ENCODE results near the gene ARMC6.

The ARMC6 gene

DNA sequence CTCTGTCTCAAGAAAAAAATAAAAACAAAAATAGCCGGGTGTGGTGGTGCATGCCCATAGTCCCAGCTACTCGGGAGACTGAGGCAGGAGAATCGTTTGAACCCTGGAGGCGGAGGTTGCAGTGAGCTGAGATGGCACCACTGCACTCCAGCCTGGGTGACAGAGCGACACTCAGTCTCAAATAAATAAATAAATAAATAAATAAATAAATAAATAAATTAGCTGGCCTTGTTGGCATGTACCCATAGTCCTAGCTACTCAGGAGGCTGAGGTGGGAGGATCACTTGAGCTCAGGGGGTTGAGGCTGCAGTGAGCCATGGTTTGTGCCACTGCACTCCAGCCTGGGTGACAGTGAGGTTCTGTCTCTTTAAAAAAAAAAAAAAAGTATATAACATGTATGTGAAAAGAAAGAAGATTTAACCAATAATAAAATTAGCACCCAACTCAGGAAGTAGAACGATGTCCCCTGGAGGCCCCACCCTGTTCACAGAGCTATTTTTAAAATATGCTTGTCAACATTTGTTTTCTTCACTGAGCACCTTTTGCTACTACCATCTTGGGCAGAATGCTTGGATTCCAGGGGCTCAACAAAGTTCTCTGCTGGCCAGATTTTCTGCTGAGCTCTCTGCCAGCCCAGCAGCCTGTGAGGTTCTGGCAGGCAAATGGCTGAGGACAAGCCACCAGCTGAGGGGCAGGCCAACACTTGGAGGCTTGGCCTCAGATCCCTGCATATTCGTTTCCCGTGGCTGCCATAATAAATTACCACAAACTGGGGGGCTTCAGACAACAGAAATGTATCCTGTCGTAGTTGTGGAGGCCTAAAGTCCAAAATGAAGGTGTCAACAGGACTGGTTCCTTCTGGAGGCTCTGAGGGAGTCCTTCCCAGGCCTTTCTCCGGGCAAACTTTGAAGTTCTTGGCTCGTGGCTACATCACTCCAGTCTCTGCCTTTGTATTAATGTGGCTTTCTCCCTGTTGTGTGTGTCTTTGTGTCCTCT, 35.6 kb downstream of the ARMC6 start:
- Histone ChIP-seq H3K9ac (ENCODE audit: low read depth, low read length) (no peak overlapping the region), H3K9me3 (ENCODE audit: insufficient read depth, low read length, severe bottlenecking) (no peaks in the 10 kb centered on the region), H3K27ac (ENCODE audit: low read length) (no peak overlapping the region), H3K36me3 (ENCODE audit: insufficient read depth, low read length) (no peaks in the 10 kb centered on the region; the same call in 1 of the 2 replicates), H3K4me3 (ENCODE audit: low read depth in 1 of 2, low read length in 2 of 2) (no peak overlapping the region), H4K20me1 (ENCODE audit: insufficient read depth, low read length) (peaks cover 4% of the 10 kb centered on the region; the same call in 1 of the 2 replicates), H3K4me1 (ENCODE audit: insufficient read depth, low read length) (peaks cover 18% of the 10 kb centered on the region), H2AFZ (ENCODE audit: low read depth, low read length) (no peak overlapping the region), H3K4me2 (ENCODE audit: insufficient read depth, low read length) (no peak overlapping the region), H3K79me2 (ENCODE audit: insufficient read depth, low read length) (peaks cover 24% of the 10 kb centered on the region), H3K27me3 (ENCODE audit: insufficient read depth, low read length, poor library complexity) (no peaks in the 10 kb centered on the region)
- DNase-seq (no peak), ATAC-seq (ENCODE audit: insufficient read depth, low read depth) (no peak)
- TF ChIP-seq, protein P1, sequence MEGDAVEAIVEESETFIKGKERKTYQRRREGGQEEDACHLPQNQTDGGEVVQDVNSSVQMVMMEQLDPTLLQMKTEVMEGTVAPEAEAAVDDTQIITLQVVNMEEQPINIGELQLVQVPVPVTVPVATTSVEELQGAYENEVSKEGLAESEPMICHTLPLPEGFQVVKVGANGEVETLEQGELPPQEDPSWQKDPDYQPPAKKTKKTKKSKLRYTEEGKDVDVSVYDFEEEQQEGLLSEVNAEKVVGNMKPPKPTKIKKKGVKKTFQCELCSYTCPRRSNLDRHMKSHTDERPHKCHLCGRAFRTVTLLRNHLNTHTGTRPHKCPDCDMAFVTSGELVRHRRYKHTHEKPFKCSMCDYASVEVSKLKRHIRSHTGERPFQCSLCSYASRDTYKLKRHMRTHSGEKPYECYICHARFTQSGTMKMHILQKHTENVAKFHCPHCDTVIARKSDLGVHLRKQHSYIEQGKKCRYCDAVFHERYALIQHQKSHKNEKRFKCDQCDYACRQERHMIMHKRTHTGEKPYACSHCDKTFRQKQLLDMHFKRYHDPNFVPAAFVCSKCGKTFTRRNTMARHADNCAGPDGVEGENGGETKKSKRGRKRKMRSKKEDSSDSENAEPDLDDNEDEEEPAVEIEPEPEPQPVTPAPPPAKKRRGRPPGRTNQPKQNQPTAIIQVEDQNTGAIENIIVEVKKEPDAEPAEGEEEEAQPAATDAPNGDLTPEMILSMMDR (IDR thresholded peaks at IDR 0.05; ENCODE audit: borderline replicate concordance, extremely low read depth, low read length, poor library complexity, severe bottlenecking): no peak
- TF ChIP-seq EZH2 (IDR thresholded peaks at IDR 0.05; ENCODE audit: borderline replicate concordance, low read depth, low read length, severe bottlenecking): no peak

DNA sequence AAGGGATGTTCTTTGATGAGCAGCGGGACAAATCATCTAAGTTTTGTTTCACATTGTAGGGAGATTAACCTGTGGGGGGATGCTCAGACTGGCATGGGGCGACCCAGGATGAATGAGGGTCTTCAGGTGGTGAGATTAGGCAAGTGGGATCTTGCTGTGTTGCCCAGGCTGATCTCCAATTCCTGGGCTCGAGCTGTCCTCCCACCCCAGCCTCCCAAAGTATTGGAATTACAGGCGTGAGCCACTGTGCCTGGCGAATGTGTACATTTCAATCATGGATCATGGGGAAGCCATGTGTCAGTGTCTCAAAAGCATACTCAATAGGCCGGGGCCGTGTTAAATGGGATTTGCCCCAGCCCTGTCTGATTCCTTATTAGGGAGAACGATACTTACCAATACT, 38.5 kb downstream of the ARMC6 start:
- H3K9ac ChIP-seq (ENCODE audit: low read depth, low read length): no peak overlapping the region

DNA sequence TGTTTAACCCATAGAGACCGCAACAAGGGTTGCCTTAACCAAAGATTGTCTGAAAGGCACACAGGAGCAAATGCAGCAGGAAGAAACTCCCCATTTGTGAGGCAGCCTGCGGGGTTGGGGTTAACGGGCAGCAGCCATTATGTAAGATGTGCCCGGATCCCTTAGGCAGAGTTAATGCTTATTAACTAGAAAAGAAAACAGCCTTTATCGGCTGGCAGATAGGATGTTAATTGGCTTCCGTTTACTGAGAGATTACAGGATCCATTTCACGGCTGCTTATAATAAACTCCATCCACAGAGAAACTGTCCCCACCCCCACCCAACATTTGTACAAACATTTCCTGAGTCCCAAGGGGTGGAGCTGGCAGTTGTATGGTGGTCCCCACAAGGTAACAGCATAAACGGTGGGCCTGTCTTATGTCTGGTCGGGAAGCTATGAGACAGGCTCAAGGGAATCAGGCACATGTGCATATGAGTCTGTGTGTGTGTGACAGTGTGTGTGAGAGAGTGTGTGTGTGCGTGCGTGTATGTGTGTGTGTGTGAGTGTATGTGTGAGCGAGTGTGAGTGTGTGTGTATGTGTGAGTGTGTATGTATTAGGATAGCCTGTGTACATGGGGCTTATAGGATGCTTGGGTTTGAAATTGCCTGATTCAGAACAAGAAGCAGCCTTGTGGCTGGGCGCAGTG, 40.9 kb downstream of the ARMC6 start:
- H4K20me1 ChIP-seq (ENCODE audit: insufficient read depth, low read length): peaks cover 12% of the 10 kb centered on the region; the same call in 1 of the 2 replicates
- ATAC-seq (ENCODE audit: insufficient read depth, low read depth): no peak
- no peak for TF ChIP-seq EZH2 (IDR thresholded peaks at IDR 0.05; ENCODE audit: borderline replicate concordance, low read depth, low read length, severe bottlenecking)
- TF ChIP-seq, protein P1 (IDR thresholded peaks at IDR 0.05; ENCODE audit: borderline replicate concordance, extremely low read depth, low read length, poor library complexity, severe bottlenecking): no peak

More for the DNA sequence above, 38.5 kb downstream of the ARMC6 start:
- DNase-seq (no peak), ATAC-seq (ENCODE audit: insufficient read depth, low read depth) (no peak)
- no peaks in the 10 kb centered on the region for H3K27me3 ChIP-seq (ENCODE audit: insufficient read depth, low read length, poor library complexity)
- H3K4me2 ChIP-seq (ENCODE audit: insufficient read depth, low read length): no peak overlapping the region
- H3K4me1 ChIP-seq (ENCODE audit: insufficient read depth, low read length): no peaks in the 10 kb centered on the region
- TF ChIP-seq EZH2 (IDR thresholded peaks at IDR 0.05; ENCODE audit: borderline replicate concordance, low read depth, low read length, severe bottlenecking): no peak
- TF ChIP-seq, protein P1 (IDR thresholded peaks at IDR 0.05; ENCODE audit: borderline replicate concordance, extremely low read depth, low read length, poor library complexity, severe bottlenecking): no peak
- H3K9me3 ChIP-seq (ENCODE audit: insufficient read depth, low read length, severe bottlenecking): no peaks in the 10 kb centered on the region
- peaks cover 12% of the 10 kb centered on the region; the same call in 1 of the 2 replicates for H4K20me1 ChIP-seq (ENCODE audit: insufficient read depth, low read length)
- H3K36me3 ChIP-seq (ENCODE audit: insufficient read depth, low read length): peaks cover 8% of the 10 kb centered on the region
- no peak overlapping the region for H2AFZ ChIP-seq (ENCODE audit: low read depth, low read length)
- H3K79me2 ChIP-seq (ENCODE audit: insufficient read depth, low read length): peaks cover 18% of the 10 kb centered on the region
- no peak overlapping the region for H3K4me3 ChIP-seq (ENCODE audit: low read depth in 1 of 2, low read length in 2 of 2)
- H3K27ac ChIP-seq (ENCODE audit: low read length): no peak overlapping the region

More for the DNA sequence above, 40.9 kb downstream of the ARMC6 start:
- Histone ChIP-seq H3K4me2 (ENCODE audit: insufficient read depth, low read length) (no peak overlapping the region), H3K9me3 (ENCODE audit: insufficient read depth, low read length, severe bottlenecking) (no peaks in the 10 kb centered on the region), H2AFZ (ENCODE audit: low read depth, low read length) (no peak overlapping the region), H3K79me2 (ENCODE audit: insufficient read depth, low read length) (peaks cover 9% of the 10 kb centered on the region; the same call in 1 of the 2 replicates), H3K9ac (ENCODE audit: low read depth, low read length) (no peak overlapping the region), H3K36me3 (ENCODE audit: insufficient read depth, low read length) (peaks cover 11% of the 10 kb centered on the region), H3K4me1 (ENCODE audit: insufficient read depth, low read length) (no peaks in the 10 kb centered on the region), H3K4me3 (ENCODE audit: low read depth in 1 of 2, low read length in 2 of 2) (no peak overlapping the region), H3K27me3 (ENCODE audit: insufficient read depth, low read length, poor library complexity) (no peaks in the 10 kb centered on the region), H3K27ac (ENCODE audit: low read length) (no peak overlapping the region)
- DNase-seq: no peak

All from DND-41 (cell line).